Panc1 (cell line): Measurements from ENCODE around the gene GRIN3B. TPM values are rescaled to one million over a fixed set of nuclear protein-coding genes. Genes with fewer than 3 reads are reported as not detected.
A peak's percentile ranks its signal among the peaks of the same experiment; 100 is the strongest.

Experiments used
- ATAC-seq: fragments of 200-7000 bp; cut with Tn5 transposase; 2 replicates; pipeline ENCODE4 v1.9.1; 2020; ENCODE audit warnings: mild to moderate bottlenecking, moderate library complexity
- BruUV-seq: library from RNA; stranded (reverse); fragments of 400-500 nt; replicated peaks from 2 replicates; lab custom pipeline; 2021; lab: Mats Ljungman, UMichigan
- CTCF ChIA-PET: fragments of 300-600 bp; sonication (Branson Sonifier 250); formaldehyde crosslinking; loops from one replicate; lab custom pipeline; 2022; ENCODE audit warnings: antibody characterized with exemption; lab: Charles Lee
- POLR2A ChIA-PET: fragments of 300-600 bp; sonication (Branson Sonifier 250); formaldehyde crosslinking; loops from one replicate; lab custom pipeline; 2022; ENCODE audit warnings: antibody characterized with exemption; lab: Charles Lee
- DNase-seq: peaks from one replicate; pipeline ENCODE4 v3.0.0-alpha.2; 2010; ENCODE audit warnings: low read depth, low spot score
- H3K27ac ChIP-seq: 2 replicates; pipeline ENCODE4 v1.5.1; 2011; ENCODE audit warnings: mild to moderate bottlenecking, low read length, inconsistent platforms
- H3K27me3 ChIP-seq: fragments of 200-500 bp; sonication (Bioruptor generic); 2 replicates; pipeline ENCODE4 v1.6.0; 2014; ENCODE audit warnings: low read length, inconsistent platforms; ENCODE audit not compliant: control insufficient read depth, insufficient read depth
- H3K36me3 ChIP-seq: fragments of 200-500 bp; sonication (Bioruptor generic); 2 replicates; pipeline ENCODE4 v1.5.1; 2014; ENCODE audit warnings: inconsistent platforms, mild to moderate bottlenecking, low read length, moderate library complexity; ENCODE audit not compliant: control insufficient read depth, insufficient read depth
- H3K4me1 ChIP-seq: 2 replicates; pipeline ENCODE4 v1.5.1; 2011; ENCODE audit warnings: inconsistent platforms, mild to moderate bottlenecking, low read length, moderate library complexity; ENCODE audit not compliant: control insufficient read depth, insufficient read depth
- H3K4me3 ChIP-seq, 2 experiments: 2 replicates each; pipeline ENCODE4 v1.5.1; 2011 to 2012; ENCODE audit warnings: low read depth in 2 of 2, low read length in 2 of 2, mild to moderate bottlenecking in 2 of 2, inconsistent platforms in 1 of 2, moderate library complexity in 1 of 2
- H3K9me3 ChIP-seq: fragments of 200-500 bp; sonication (Bioruptor generic); 2 replicates; pipeline ENCODE4 v1.5.1; 2014; ENCODE audit warnings: low read depth, mild to moderate bottlenecking, inconsistent platforms, low read length, moderate library complexity; ENCODE audit not compliant: control insufficient read depth, insufficient read depth
- CTCF ChIP-seq: fragments of 450-650 bp; IDR thresholded peaks from 2 replicates; pipeline ENCODE4 v1.5.1; 2017; ENCODE audit warnings: mild to moderate bottlenecking
- POLR2AphosphoS5 ChIP-seq: IDR thresholded peaks from 2 replicates; pipeline ENCODE4 v1.6.1; 2012; ENCODE audit warnings: mild to moderate bottlenecking, low read depth, low read length, moderate library complexity
- REST ChIP-seq, 2 experiments: IDR thresholded peaks; 2 replicates each; pipeline ENCODE4 v1.6.1; 2011 to 2012; ENCODE audit warnings: low read depth in 2 of 2, control low read depth in 1 of 2, low read length in 1 of 2, mild to moderate bottlenecking in 1 of 2, moderate library complexity in 1 of 2; ENCODE audit not compliant: insufficient read depth in 1 of 2
- SIN3A ChIP-seq: IDR thresholded peaks from 2 replicates; pipeline ENCODE4 v1.6.1; 2012; ENCODE audit warnings: low read depth, mild to moderate bottlenecking, low read length, moderate library complexity, borderline replicate concordance; ENCODE audit not compliant: insufficient read depth
- TCF7L2 ChIP-seq: IDR thresholded peaks from 2 replicates; pipeline ENCODE4 v1.6.1; 2011; ENCODE audit warnings: mild to moderate bottlenecking, low read depth, low read length, inconsistent platforms
- in situ Hi-C: cut with HindIII; loops from 2 replicates; pipeline ENCODE4 v1.10.0; 2016; ENCODE audit warnings: low sequenced_read_pairs, low pct_unique_long_range_greater_than_20kb
- intact Hi-C: fragments of 100-400 bp; cut with micrococcal nuclease; formaldehyde crosslinking; loops from one replicate; pipeline ENCODE4 v1.10.0; 2022; ENCODE audit not compliant: unreplicated experiment
- total RNA-seq: library from RNA; stranded (reverse); gene quantifications from one replicate; pipeline ENCODE4 v1.2.1, GENCODE V29; 2021; ENCODE audit not compliant: unreplicated experiment

The GRIN3B gene
- total RNA-seq, 1 experiment from 2014 or later, result 4.6 TPM

DNA sequence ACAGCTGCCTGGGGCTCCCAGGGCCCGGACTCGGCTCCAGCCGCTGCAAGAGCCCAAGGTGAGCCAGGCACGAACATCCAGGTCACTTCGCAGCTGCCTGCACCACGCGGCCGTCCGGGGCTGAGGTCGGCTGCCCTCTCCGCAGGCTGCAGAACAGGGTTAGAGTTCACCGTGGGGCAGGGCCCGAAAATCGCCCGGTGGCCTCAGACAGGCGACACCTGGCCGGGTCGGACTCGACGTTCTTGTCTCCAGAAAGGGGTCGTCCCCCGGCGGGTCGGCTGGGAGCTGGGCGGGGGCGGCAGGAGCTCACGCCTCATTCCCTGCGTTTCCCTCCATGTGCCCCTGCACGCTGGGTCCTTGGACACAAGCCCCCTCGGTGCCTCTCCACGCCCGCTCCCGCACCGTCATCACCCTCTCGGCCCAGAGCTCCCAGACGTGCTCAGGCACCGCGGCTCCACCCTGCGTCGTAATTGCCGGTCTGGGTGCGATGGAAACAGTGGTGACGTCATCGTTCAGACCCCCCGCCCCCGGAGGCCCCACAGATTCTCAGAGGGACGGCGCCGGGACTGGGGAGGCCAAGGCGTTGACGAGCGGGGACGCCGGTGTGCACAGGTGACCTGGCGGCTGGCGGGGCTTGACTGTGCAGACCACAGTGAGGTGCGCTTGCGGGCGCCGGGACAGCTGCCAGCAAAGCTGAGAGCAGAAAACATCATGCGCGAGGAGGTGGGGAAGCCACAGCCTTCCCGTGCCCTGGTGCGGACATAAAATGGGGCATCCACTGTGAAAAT, 4.0 kb upstream of the GRIN3B start:
- Histone ChIP-seq H3K36me3 (no peaks in the 10 kb centered on the region), H3K9me3 (no peaks in the 10 kb centered on the region), H3K4me1 (peaks cover 8% of the 10 kb centered on the region), H3K27me3 (no peaks in the 10 kb centered on the region), H3K27ac (no peak overlapping the region), H3K4me3 (peak overlapping the region in 1 of 2 experiments; percentile 5; a peak in 2 of 4 replicates)
- in situ Hi-C loops (no loop called here), intact Hi-C loops (loop anchor here (5.0 kb wide), 1 partner anchor 139 kb away; the partner anchor contains the start of gene CFD)
- DNase-seq, result no peak
- ChIA-PET POLR2A (no interaction called here), CTCF (no interaction called here)
- no peak for TF ChIP-seq CTCF
- TF ChIP-seq REST (IDR thresholded peaks at IDR 0.05; ENCODE audit: insufficient read depth in 1 of 2, low read depth in 2 of 2, low read length in 1 of 2), result no peak
- no peak for TF ChIP-seq SIN3A
- TF ChIP-seq POLR2AphosphoS5, result 0 out of 2 replicates have a peak, but pooled peaks have one; percentile 28
- no peak for TF ChIP-seq TCF7L2
- no TSS peak for BruUV-seq
- peak; percentile 27; the same call in 1 of the 2 replicates for ATAC-seq

DNA sequence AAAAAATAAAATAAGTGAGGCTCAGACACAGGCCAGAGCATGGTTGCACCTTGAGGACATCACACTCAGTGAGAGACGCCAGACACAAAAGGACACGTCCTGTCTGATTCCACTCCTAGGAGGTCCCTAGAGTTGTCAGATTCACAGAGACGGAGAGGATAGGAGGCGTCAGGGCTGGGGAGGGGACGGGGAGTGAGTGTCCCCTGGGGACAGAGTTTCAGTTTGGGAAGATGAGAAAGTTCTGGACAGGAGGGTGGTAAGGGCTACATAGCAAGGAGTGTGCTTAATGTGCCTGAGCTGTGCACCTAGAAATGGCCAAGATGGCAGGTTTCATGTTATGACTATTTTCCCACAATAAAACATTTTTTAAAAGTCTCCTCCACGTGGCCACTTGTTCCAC, 2.2 kb upstream of the GRIN3B start:
- intact Hi-C loops, result loop anchor here (5.0 kb wide), 1 partner anchor 141 kb away; the partner anchor contains the start of gene CFD
- Histone ChIP-seq H3K36me3 (no peaks in the 10 kb centered on the region), H3K9me3 (no peaks in the 10 kb centered on the region), H3K4me3 (peak overlapping the region in 1 of 2 experiments; percentile 8; a peak in 1 of 4 replicates), H3K27ac (no peak overlapping the region), H3K4me1 (peaks cover 8% of the 10 kb centered on the region), H3K27me3 (no peaks in the 10 kb centered on the region)
- in situ Hi-C loops, result no loop called here
- ChIA-PET CTCF (no interaction called here), POLR2A (no interaction called here)
- no peak for TF ChIP-seq TCF7L2
- no peak for TF ChIP-seq CTCF
- no peak for TF ChIP-seq REST (IDR thresholded peaks at IDR 0.05; ENCODE audit: insufficient read depth in 1 of 2, low read depth in 2 of 2, low read length in 1 of 2)
- no peak for TF ChIP-seq POLR2AphosphoS5
- no peak for TF ChIP-seq SIN3A
- no TSS peak for BruUV-seq
- ATAC-seq (no peak), DNase-seq (no peak)
